ENCODE measurements around the gene ASTN2.

ASTN2 gene

GRCh38 chr9:117415358-117415914 is 579 bp upstream of the ASTN2 start:
- Histone ChIP-seq H3K4me1 (ENCODE audit: control insufficient read depth, insufficient read depth, low read length) (peaks cover 22% of the 10 kb centered on the region), H3K27me3 (ENCODE audit: control insufficient read depth, insufficient read depth, low read length) (peaks cover 90% of the 10 kb centered on the region), H3K27ac (ENCODE audit: low read depth, low read length) (no peak overlapping the region), H3K4me3 (ENCODE audit: low read depth, low read length) (peak overlapping the region; percentile 78), H3K36me3 (ENCODE audit: control insufficient read depth, insufficient read depth, low read length) (no peaks in the 10 kb centered on the region), H3K9ac (ENCODE audit: low read length) (no peak overlapping the region), H3K9me3 (ENCODE audit: control insufficient read depth, insufficient read depth, low read depth, low read length) (no peaks in the 10 kb centered on the region)

- Histone ChIP-seq H3K9me3 (ENCODE audit: control insufficient read depth, insufficient read depth, low read depth, low read length) (no peaks in the 10 kb centered on the region), H3K36me3 (ENCODE audit: control insufficient read depth, insufficient read depth, low read length) (no peaks in the 10 kb centered on the region), H3K9ac (ENCODE audit: low read length) (no peak overlapping the region), H3K4me1 (ENCODE audit: control insufficient read depth, insufficient read depth, low read length) (peaks cover 22% of the 10 kb centered on the region), H3K4me3 (ENCODE audit: low read depth, low read length) (peak overlapping the region; percentile 78), H3K27ac (ENCODE audit: low read depth, low read length) (no peak overlapping the region), H3K27me3 (ENCODE audit: control insufficient read depth, insufficient read depth, low read length) (peaks cover 87% of the 10 kb centered on the region)
Observed at GRCh38 chr9:117414220-117414905, 494 bp downstream of the ASTN2 start.

GRCh38 chr9:117413346-117414219 is 1.3 kb downstream of the ASTN2 start:
- Histone ChIP-seq H3K9ac (ENCODE audit: low read length) (no peak overlapping the region), H3K9me3 (ENCODE audit: control insufficient read depth, insufficient read depth, low read depth, low read length) (no peaks in the 10 kb centered on the region), H3K27ac (ENCODE audit: low read depth, low read length) (no peak overlapping the region), H3K4me1 (ENCODE audit: control insufficient read depth, insufficient read depth, low read length) (peaks cover 22% of the 10 kb centered on the region), H3K27me3 (ENCODE audit: control insufficient read depth, insufficient read depth, low read length) (peaks cover 79% of the 10 kb centered on the region), H3K36me3 (ENCODE audit: control insufficient read depth, insufficient read depth, low read length) (no peaks in the 10 kb centered on the region), H3K4me3 (ENCODE audit: low read depth, low read length) (peak overlapping the region; percentile 78)

GRCh38 chr9:117412841-117413240 is 2.0 kb downstream of the ASTN2 start:
- peak overlapping the region; percentile 78 for H3K4me3 ChIP-seq (ENCODE audit: low read depth, low read length)
- H3K36me3 ChIP-seq (ENCODE audit: control insufficient read depth, insufficient read depth, low read length): no peaks in the 10 kb centered on the region
- peaks cover 22% of the 10 kb centered on the region for H3K4me1 ChIP-seq (ENCODE audit: control insufficient read depth, insufficient read depth, low read length)
- peaks cover 72% of the 10 kb centered on the region for H3K27me3 ChIP-seq (ENCODE audit: control insufficient read depth, insufficient read depth, low read length)
- H3K9me3 ChIP-seq (ENCODE audit: control insufficient read depth, insufficient read depth, low read depth, low read length): no peaks in the 10 kb centered on the region
- H3K9ac ChIP-seq (ENCODE audit: low read length): no peak overlapping the region
- H3K27ac ChIP-seq (ENCODE audit: low read depth, low read length): no peak overlapping the region

GRCh38 chr9:117412006-117412715 is 2.7 kb downstream of the ASTN2 start:
- Histone ChIP-seq H3K9me3 (ENCODE audit: control insufficient read depth, insufficient read depth, low read depth, low read length) (no peaks in the 10 kb centered on the region), H3K27me3 (ENCODE audit: control insufficient read depth, insufficient read depth, low read length) (peaks cover 65% of the 10 kb centered on the region), H3K4me3 (ENCODE audit: low read depth, low read length) (peak overlapping the region; percentile 78), H3K9ac (ENCODE audit: low read length) (no peak overlapping the region), H3K4me1 (ENCODE audit: control insufficient read depth, insufficient read depth, low read length) (peaks cover 22% of the 10 kb centered on the region), H3K36me3 (ENCODE audit: control insufficient read depth, insufficient read depth, low read length) (no peaks in the 10 kb centered on the region), H3K27ac (ENCODE audit: low read depth, low read length) (no peak overlapping the region)

- Histone ChIP-seq H3K27ac (ENCODE audit: low read depth, low read length) (no peak overlapping the region), H3K9ac (ENCODE audit: low read length) (no peak overlapping the region), H3K4me3 (ENCODE audit: low read depth, low read length) (no peak overlapping the region), H3K27me3 (ENCODE audit: control insufficient read depth, insufficient read depth, low read length) (peaks cover 59% of the 10 kb centered on the region), H3K36me3 (ENCODE audit: control insufficient read depth, insufficient read depth, low read length) (no peaks in the 10 kb centered on the region), H3K4me1 (ENCODE audit: control insufficient read depth, insufficient read depth, low read length) (peaks cover 22% of the 10 kb centered on the region), H3K9me3 (ENCODE audit: control insufficient read depth, insufficient read depth, low read depth, low read length) (no peaks in the 10 kb centered on the region)
Observed at GRCh38 chr9:117411547-117411946, 3.3 kb downstream of the ASTN2 start.

GRCh38 chr9:117409321-117409720 is 5.5 kb downstream of the ASTN2 start:
- H3K27ac ChIP-seq (ENCODE audit: low read depth, low read length): no peak overlapping the region
- no peaks in the 10 kb centered on the region for H3K9me3 ChIP-seq (ENCODE audit: control insufficient read depth, insufficient read depth, low read depth, low read length)
- no peak overlapping the region for H3K9ac ChIP-seq (ENCODE audit: low read length)
- no peaks in the 10 kb centered on the region for H3K36me3 ChIP-seq (ENCODE audit: control insufficient read depth, insufficient read depth, low read length)
- no peak overlapping the region for H3K4me3 ChIP-seq (ENCODE audit: low read depth, low read length)
- H3K27me3 ChIP-seq (ENCODE audit: control insufficient read depth, insufficient read depth, low read length): peaks cover 45% of the 10 kb centered on the region
- H3K4me1 ChIP-seq (ENCODE audit: control insufficient read depth, insufficient read depth, low read length): peaks cover 20% of the 10 kb centered on the region

- H3K4me3 ChIP-seq (ENCODE audit: low read depth, low read length): no peak overlapping the region
- H3K9me3 ChIP-seq (ENCODE audit: control insufficient read depth, insufficient read depth, low read depth, low read length): no peaks in the 10 kb centered on the region
- H3K36me3 ChIP-seq (ENCODE audit: control insufficient read depth, insufficient read depth, low read length): no peaks in the 10 kb centered on the region
- H3K27me3 ChIP-seq (ENCODE audit: control insufficient read depth, insufficient read depth, low read length): peaks cover 27% of the 10 kb centered on the region
- no peak overlapping the region for H3K9ac ChIP-seq (ENCODE audit: low read length)
- peaks cover 21% of the 10 kb centered on the region for H3K4me1 ChIP-seq (ENCODE audit: control insufficient read depth, insufficient read depth, low read length)
- H3K27ac ChIP-seq (ENCODE audit: low read depth, low read length): no peak overlapping the region
Observed at GRCh38 chr9:117407436-117408022, 7.3 kb downstream of the ASTN2 start.

- Histone ChIP-seq H3K9ac (ENCODE audit: low read length) (no peak overlapping the region), H3K4me1 (ENCODE audit: control insufficient read depth, insufficient read depth, low read length) (peaks cover 15% of the 10 kb centered on the region), H3K27ac (ENCODE audit: low read depth, low read length) (no peak overlapping the region), H3K27me3 (ENCODE audit: control insufficient read depth, insufficient read depth, low read length) (peaks cover 20% of the 10 kb centered on the region), H3K9me3 (ENCODE audit: control insufficient read depth, insufficient read depth, low read depth, low read length) (no peaks in the 10 kb centered on the region), H3K4me3 (ENCODE audit: low read depth, low read length) (no peak overlapping the region), H3K36me3 (ENCODE audit: control insufficient read depth, insufficient read depth, low read length) (no peaks in the 10 kb centered on the region)
Observed at GRCh38 chr9:117405950-117406705, 8.7 kb downstream of the ASTN2 start.

- peaks cover 7% of the 10 kb centered on the region; the same call in 1 of the 2 replicates for H3K27me3 ChIP-seq (ENCODE audit: control insufficient read depth, insufficient read depth, low read length)
Observed at GRCh38 chr9:117403848-117404247, 11.0 kb downstream of the ASTN2 start.

More at GRCh38 chr9:117403848-117404247, 11.0 kb downstream of the ASTN2 start:
- peaks cover 23% of the 10 kb centered on the region for H3K4me1 ChIP-seq (ENCODE audit: control insufficient read depth, insufficient read depth, low read length)
- no peaks in the 10 kb centered on the region for H3K36me3 ChIP-seq (ENCODE audit: control insufficient read depth, insufficient read depth, low read length)
- H3K9me3 ChIP-seq (ENCODE audit: control insufficient read depth, insufficient read depth, low read depth, low read length): no peaks in the 10 kb centered on the region
- no peak overlapping the region for H3K27ac ChIP-seq (ENCODE audit: low read depth, low read length)
- H3K4me3 ChIP-seq (ENCODE audit: low read depth, low read length): no peak overlapping the region
- no peak overlapping the region for H3K9ac ChIP-seq (ENCODE audit: low read length)

All from HUES6 (cell line).